Islet of Langerhans (tissue), 1 donor: Measurements from ENCODE around the gene FGF3.
"Not testable (repeated sequence)": the region's sequence is repeated elsewhere in the genome, so short reads cannot be mapped to it uniquely, and the experiment has no call there.

ENCODE experiments used
- FAIRE-seq: peaks from one replicate; lab custom pipeline; 2011; peaks lifted over from hg19 to GRCh38; lab: Jason Lieb, UNC

The FGF3 gene

DNA sequence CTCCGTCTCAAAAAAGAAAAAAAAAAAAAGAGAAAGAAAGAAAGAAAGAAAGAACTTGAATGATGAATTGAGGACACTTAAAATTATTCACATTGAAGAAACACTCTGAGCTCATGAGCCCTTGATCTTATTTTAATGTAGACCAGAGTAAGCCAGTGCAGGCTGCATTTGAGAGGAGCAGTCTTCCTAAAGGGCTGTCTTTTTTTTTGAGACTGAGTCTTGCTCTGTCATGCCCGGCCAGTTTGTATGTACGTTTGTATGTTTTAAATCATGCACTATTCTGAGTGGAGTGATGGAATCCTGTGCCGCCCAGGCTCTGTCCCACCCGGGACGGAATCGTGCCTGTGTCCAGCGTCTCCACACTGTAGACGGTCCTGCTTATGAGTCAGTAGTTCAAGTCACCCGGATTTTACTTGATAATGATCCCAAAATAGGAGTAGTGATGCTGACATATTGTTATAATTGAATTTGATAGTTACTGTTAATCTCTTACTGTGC, 53.7 kb downstream of the FGF3 start:
- FAIRE-seq = no peak

DNA sequence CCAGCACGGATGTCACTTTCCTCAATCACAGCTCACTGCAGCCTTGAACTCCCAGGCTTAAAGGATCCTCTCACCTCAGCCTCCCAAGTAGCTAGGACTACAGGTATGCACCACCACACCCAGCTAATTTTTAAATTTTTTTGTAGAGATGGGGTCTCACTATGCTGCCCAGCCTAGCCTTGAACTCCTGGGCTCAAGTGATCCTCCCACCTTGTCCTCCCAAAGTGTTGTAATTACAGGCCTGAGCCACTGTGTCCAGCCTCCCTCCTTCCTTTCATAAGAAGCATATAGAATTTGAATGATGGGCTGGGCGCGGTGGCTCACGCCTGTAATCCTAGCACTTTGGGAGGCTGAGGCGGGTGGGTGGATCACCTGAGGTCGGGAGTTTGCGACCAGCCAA, 54.3 kb downstream of the FGF3 start:
- FAIRE-seq = not testable (repeated sequence)

DNA sequence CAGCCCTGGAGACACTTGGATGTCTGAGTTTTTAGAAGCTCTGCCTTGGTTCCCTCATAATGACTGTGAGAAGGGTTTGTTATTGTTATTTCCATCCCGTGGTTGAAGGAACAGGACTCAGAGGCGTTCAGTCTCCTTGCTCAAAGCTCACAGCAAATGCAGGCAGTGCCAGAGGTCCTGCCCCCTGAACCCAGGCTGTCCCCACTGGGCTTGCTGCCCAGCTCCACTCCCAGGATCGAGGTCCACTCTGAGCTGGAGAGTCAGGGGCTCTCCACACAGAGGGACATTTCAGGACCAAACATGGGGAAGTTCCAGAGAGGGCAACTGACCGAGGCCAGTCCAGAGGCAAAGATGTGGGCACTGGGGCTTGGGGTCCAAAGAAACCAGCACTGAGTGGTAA, 58.9 kb downstream of the FGF3 start:
- no peak for FAIRE-seq
